ENCODE results near the gene PSTPIP1. TPM values are rescaled to one million over a fixed set of nuclear protein-coding genes. Genes with fewer than 3 reads are reported as not detected.
A peak's percentile ranks its signal among the peaks of the same experiment; 100 is the strongest.

Gene PSTPIP1
- total and polyA plus RNA-seq, 2 experiments from 2014 or later, result 0.80 to 3.7 TPM

DNA sequence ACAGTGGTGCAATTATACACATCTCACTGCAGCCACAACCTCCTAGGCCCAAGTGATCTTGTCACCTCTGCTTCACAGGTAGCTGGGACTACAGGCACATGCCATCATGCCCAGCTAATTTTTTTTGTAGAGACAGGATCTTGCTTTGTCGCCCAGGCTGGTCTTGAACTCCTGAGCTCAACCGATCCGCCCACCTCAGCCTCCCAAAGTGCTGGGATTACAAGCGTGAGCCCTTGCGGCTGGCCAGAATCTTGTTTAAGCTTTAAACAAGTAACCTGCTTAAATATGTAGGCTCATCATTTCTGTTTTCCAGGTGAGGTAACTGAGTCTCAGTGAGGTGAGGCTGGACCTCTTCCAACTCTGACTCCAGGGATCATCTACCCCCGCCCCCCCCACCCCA, 7.7 kb upstream of the PSTPIP1 start (continued):
- TF ChIP-seq, protein P1, sequence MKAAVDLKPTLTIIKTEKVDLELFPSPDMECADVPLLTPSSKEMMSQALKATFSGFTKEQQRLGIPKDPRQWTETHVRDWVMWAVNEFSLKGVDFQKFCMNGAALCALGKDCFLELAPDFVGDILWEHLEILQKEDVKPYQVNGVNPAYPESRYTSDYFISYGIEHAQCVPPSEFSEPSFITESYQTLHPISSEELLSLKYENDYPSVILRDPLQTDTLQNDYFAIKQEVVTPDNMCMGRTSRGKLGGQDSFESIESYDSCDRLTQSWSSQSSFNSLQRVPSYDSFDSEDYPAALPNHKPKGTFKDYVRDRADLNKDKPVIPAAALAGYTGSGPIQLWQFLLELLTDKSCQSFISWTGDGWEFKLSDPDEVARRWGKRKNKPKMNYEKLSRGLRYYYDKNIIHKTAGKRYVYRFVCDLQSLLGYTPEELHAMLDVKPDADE (IDR thresholded peaks at IDR 0.05), result no peak

DNA sequence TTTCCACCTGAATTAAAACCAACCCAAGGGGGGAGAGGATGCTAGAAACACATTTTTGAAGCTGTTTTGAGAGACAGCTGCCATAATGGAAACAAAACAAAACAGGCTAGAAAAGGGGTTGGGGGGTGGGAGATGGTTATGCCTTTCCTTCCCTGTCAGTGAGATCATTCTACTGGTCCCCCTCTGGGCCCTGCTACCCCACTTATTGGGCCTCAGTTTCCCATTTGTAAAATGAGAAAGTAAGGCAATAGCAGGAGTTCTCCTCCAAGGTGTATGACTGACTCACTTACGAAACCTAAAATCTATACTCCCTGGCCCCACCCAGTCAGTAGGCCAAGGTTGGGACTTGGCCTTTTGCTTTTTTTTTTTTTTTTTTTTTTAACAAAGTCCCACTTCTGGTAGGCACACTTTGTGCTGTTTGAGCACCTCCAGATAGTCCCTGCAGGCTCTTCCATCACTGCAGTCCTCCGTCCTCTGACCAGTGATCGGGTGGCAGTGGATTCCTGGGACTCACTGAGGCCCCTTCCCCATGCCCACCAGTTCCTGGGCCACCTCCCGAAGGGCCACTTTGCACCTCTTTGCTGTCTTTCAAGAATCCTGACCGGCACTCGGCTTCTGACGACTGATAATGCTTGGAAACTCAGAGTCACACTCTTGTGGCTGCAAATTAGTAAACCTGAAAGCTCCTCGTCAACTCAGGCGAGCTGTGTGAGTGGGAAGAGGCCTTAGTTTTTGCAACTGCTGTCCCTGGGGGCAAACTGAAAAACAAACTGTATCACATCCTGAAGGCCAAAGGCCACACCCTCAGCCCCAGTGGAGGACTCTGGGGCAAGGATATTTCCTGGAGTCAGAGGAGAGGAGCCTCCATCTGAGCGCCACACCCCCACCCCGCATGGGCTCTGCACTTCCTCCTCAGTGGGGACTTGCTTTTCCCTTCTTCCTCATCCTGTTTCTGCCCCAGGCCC, 6.7 kb upstream of the PSTPIP1 start:
- Histone ChIP-seq H3K27me3 (ENCODE audit: insufficient read depth) (no peaks in the 10 kb centered on the region), H3K79me2 (replicated peaks; ENCODE audit: insufficient read depth) (no peaks in the 10 kb centered on the region), H2AFZ (peak overlapping the region; percentile 87), H3K9me2 (ENCODE audit: insufficient read depth) (no peaks in the 10 kb centered on the region), H3K4me3 (no peak overlapping the region), H3K36me3 (ENCODE audit: insufficient read depth) (no peaks in the 10 kb centered on the region), H3K4me2 (no peak overlapping the region), H4K20me1 (replicated peaks; ENCODE audit: insufficient read depth) (no peaks in the 10 kb centered on the region), H3F3A (replicated peaks; ENCODE audit: low read depth) (no peaks in the 10 kb centered on the region), H3K4me1 (ENCODE audit: insufficient read depth) (no peaks in the 10 kb centered on the region), H3K27ac (ENCODE audit: low read depth) (no peak overlapping the region)
- no peak for TF ChIP-seq EZH2phosphoT487 (IDR thresholded peaks at IDR 0.05; ENCODE audit: unreplicated experiment)
- no peak for TF ChIP-seq EZH2 (IDR thresholded peaks at IDR 0.05; ENCODE audit: low read depth, unreplicated experiment)
- no peak for TF ChIP-seq STAT1 (IDR thresholded peaks at IDR 0.05; ENCODE audit: unreplicated experiment)
- TF ChIP-seq, protein P2, sequence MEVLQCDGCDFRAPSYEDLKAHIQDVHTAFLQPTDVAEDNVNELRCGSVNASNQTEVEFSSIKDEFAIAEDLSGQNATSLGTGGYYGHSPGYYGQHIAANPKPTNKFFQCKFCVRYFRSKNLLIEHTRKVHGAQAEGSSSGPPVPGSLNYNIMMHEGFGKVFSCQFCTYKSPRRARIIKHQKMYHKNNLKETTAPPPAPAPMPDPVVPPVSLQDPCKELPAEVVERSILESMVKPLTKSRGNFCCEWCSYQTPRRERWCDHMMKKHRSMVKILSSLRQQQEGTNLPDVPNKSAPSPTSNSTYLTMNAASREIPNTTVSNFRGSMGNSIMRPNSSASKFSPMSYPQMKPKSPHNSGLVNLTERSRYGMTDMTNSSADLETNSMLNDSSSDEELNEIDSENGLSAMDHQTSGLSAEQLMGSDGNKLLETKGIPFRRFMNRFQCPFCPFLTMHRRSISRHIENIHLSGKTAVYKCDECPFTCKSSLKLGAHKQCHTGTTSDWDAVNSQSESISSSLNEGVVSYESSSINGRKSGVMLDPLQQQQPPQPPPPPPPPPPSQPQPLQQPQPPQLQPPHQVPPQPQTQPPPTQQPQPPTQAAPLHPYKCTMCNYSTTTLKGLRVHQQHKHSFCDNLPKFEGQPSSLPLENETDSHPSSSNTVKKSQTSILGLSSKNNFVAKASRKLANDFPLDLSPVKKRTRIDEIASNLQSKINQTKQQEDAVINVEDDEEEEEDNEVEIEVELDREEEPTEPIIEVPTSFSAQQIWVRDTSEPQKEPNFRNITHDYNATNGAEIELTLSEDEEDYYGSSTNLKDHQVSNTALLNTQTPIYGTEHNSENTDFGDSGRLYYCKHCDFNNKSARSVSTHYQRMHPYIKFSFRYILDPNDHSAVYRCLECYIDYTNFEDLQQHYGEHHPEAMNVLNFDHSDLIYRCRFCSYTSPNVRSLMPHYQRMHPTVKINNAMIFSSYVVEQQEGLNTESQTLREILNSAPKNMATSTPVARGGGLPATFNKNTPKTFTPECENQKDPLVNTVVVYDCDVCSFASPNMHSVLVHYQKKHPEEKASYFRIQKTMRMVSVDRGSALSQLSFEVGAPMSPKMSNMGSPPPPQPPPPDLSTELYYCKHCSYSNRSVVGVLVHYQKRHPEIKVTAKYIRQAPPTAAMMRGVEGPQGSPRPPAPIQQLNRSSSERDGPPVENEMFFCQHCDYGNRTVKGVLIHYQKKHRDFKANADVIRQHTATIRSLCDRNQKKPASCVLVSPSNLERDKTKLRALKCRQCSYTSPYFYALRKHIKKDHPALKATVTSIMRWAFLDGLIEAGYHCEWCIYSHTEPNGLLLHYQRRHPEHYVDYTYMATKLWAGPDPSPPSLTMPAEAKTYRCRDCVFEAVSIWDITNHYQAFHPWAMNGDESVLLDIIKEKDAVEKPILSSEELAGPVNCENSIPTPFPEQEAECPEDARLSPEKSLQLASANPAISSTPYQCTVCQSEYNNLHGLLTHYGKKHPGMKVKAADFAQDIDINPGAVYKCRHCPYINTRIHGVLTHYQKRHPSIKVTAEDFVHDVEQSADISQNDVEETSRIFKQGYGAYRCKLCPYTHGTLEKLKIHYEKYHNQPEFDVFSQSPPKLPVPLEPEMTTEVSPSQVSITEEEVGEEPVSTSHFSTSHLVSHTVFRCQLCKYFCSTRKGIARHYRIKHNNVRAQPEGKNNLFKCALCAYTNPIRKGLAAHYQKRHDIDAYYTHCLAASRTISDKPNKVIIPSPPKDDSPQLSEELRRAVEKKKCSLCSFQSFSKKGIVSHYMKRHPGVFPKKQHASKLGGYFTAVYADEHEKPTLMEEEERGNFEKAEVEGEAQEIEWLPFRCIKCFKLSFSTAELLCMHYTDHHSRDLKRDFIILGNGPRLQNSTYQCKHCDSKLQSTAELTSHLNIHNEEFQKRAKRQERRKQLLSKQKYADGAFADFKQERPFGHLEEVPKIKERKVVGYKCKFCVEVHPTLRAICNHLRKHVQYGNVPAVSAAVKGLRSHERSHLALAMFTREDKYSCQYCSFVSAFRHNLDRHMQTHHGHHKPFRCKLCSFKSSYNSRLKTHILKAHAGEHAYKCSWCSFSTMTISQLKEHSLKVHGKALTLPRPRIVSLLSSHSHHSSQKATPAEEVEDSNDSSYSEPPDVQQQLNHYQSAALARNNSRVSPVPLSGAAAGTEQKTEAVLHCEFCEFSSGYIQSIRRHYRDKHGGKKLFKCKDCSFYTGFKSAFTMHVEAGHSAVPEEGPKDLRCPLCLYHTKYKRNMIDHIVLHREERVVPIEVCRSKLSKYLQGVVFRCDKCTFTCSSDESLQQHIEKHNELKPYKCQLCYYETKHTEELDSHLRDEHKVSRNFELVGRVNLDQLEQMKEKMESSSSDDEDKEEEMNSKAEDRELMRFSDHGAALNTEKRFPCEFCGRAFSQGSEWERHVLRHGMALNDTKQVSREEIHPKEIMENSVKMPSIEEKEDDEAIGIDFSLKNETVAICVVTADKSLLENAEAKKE (CRISPR knock-in tag; IDR thresholded peaks at IDR 0.05), result no peak
- no peak for TF ChIP-seq ZNF114 (CRISPR knock-in tag; IDR thresholded peaks at IDR 0.05)
- TF ChIP-seq POLR2AphosphoS5 (IDR thresholded peaks at IDR 0.05; ENCODE audit: low read depth), result no peak
- no peak for TF ChIP-seq NANOG (IDR thresholded peaks at IDR 0.05; ENCODE audit: borderline replicate concordance)
- TF ChIP-seq ZNF331 (CRISPR knock-in tag; IDR thresholded peaks at IDR 0.05; ENCODE audit: low read depth), result no peak
- TF ChIP-seq, protein P1 (IDR thresholded peaks at IDR 0.05), result no peak
- TF ChIP-seq CREB1 (CRISPR knock-in tag; IDR thresholded peaks at IDR 0.05; ENCODE audit: low read depth), result no peak
- TF ChIP-seq, protein P3, sequence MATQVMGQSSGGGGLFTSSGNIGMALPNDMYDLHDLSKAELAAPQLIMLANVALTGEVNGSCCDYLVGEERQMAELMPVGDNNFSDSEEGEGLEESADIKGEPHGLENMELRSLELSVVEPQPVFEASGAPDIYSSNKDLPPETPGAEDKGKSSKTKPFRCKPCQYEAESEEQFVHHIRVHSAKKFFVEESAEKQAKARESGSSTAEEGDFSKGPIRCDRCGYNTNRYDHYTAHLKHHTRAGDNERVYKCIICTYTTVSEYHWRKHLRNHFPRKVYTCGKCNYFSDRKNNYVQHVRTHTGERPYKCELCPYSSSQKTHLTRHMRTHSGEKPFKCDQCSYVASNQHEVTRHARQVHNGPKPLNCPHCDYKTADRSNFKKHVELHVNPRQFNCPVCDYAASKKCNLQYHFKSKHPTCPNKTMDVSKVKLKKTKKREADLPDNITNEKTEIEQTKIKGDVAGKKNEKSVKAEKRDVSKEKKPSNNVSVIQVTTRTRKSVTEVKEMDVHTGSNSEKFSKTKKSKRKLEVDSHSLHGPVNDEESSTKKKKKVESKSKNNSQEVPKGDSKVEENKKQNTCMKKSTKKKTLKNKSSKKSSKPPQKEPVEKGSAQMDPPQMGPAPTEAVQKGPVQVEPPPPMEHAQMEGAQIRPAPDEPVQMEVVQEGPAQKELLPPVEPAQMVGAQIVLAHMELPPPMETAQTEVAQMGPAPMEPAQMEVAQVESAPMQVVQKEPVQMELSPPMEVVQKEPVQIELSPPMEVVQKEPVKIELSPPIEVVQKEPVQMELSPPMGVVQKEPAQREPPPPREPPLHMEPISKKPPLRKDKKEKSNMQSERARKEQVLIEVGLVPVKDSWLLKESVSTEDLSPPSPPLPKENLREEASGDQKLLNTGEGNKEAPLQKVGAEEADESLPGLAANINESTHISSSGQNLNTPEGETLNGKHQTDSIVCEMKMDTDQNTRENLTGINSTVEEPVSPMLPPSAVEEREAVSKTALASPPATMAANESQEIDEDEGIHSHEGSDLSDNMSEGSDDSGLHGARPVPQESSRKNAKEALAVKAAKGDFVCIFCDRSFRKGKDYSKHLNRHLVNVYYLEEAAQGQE (IDR thresholded peaks at IDR 0.05; ENCODE audit: unreplicated experiment), result no peak
- H3K9me3 Mint-ChIP-seq, result no peaks in the 10 kb centered on the region
- ATAC-seq, result peak; percentile 47
- H3K36me3 Mint-ChIP-seq (ENCODE audit: low read depth), result no peaks in the 10 kb centered on the region
- no peak for DNase-seq (ENCODE audit: low spot score)
- H3K4me1 Mint-ChIP-seq, result peaks cover 8% of the 10 kb centered on the region
- H3K27ac Mint-ChIP-seq, result no peak overlapping the region
- H3K27me3 Mint-ChIP-seq (ENCODE audit: insufficient read depth, low read depth, poor library complexity), result no peaks in the 10 kb centered on the region
- H3K4me3 Mint-ChIP-seq, result no peak overlapping the region
